Right lobe of liver (tissue), 4 donors: Measurements from ENCODE around the gene SSBP2.

Experiments used
- POLR2A ChIP-seq: fragments of 450-650 bp; IDR thresholded peaks from one replicate; pipeline ENCODE4 v1.6.1; 2017; ENCODE audit warnings: antibody characterized with exemption, mild to moderate bottlenecking
- TF ChIP-seq, protein P1 (sequence below), 4 donors: fragments of 200-600 bp in 3 of 4; fragments of 450-650 bp in 1 of 4; IDR thresholded peaks; one replicate each; pipeline versions ENCODE4 v1.5.1 to v1.8.0; 2016 to 2022; ENCODE audit warnings: antibody characterized with exemption in 4 of 4, mild to moderate bottlenecking in 2 of 4
- donor health status: DM: no; HTN: no; CAD: no.
- donor health status: DM: no; HTN: no; CAD: no.
- donor health status: DM: no; HTN: yes; CAD: no.

DNA sequence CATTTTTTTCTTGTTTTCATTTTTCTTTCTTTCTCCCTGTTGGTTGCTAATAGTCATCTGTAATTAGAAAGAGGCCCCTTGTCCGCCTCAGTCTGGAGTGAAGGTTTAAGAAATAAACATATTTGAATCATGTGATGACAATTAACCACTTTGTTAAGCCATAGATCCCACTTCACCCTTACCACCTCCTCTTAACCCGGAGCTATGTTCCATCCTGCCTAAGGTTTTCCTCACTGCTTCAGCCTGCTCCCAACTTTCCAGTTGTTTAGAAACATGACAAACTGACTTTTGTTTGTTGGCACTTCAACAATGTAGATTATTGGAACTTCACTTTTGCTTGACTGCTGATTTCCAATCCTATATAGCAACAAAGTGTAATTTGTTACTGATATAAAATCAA lies 37.4 kb upstream of the SSBP2 start:
- TF ChIP-seq, protein P1, sequence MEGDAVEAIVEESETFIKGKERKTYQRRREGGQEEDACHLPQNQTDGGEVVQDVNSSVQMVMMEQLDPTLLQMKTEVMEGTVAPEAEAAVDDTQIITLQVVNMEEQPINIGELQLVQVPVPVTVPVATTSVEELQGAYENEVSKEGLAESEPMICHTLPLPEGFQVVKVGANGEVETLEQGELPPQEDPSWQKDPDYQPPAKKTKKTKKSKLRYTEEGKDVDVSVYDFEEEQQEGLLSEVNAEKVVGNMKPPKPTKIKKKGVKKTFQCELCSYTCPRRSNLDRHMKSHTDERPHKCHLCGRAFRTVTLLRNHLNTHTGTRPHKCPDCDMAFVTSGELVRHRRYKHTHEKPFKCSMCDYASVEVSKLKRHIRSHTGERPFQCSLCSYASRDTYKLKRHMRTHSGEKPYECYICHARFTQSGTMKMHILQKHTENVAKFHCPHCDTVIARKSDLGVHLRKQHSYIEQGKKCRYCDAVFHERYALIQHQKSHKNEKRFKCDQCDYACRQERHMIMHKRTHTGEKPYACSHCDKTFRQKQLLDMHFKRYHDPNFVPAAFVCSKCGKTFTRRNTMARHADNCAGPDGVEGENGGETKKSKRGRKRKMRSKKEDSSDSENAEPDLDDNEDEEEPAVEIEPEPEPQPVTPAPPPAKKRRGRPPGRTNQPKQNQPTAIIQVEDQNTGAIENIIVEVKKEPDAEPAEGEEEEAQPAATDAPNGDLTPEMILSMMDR (IDR thresholded peaks at IDR 0.05): no peak
- no peak for TF ChIP-seq POLR2A
